PC-9 (cell line): ENCODE results near the gene PSMD2. TPM values are rescaled to one million over a fixed set of nuclear protein-coding genes. Genes with fewer than 3 reads are reported as not detected.

ENCODE experiments used
- BruUV-seq: library from RNA; stranded (reverse); fragments of 400-500 nt; replicated peaks from 2 replicates; lab custom pipeline; 2021; lab: Mats Ljungman, UMichigan
- CTCF ChIA-PET: fragments of 300-600 bp; sonication (Branson Sonifier 250); formaldehyde crosslinking; loops from one replicate; lab custom pipeline; 2022; ENCODE audit warnings: antibody characterized with exemption; lab: Charles Lee
- POLR2A ChIA-PET: fragments of 300-600 bp; sonication (Branson Sonifier 250); formaldehyde crosslinking; loops from one replicate; lab custom pipeline; 2022; ENCODE audit warnings: antibody characterized with exemption; ENCODE audit not compliant: unreplicated experiment; lab: Charles Lee
- DNase-seq, 2 experiments: peaks; one replicate each; pipeline versions ENCODE4 v3.0.0 to v3.0.0-alpha.2; 2015 to 2022; ENCODE audit warnings: mixed read lengths in 1 of 2
- H2AFZ ChIP-seq: fragments of 200-600 bp; sonication (generic); 2 replicates; pipeline ENCODE4 v1.8.1; 2017; ENCODE audit warnings: antibody characterized with exemption
- H3F3A ChIP-seq: fragments of 200-600 bp; sonication (generic); 2 replicates; pipeline ENCODE4 v1.8.1; 2017; ENCODE audit warnings: antibody characterized with exemption, mild to moderate bottlenecking, low read depth; ENCODE audit not compliant: insufficient read depth
- H3K27ac ChIP-seq: fragments of 200-600 bp; sonication (generic); 2 replicates; pipeline ENCODE4 v1.6.1; 2016; ENCODE audit warnings: mixed run types
- H3K27me3 ChIP-seq: fragments of 200-600 bp; sonication (generic); 2 replicates; pipeline ENCODE4 v1.6.1; 2016; ENCODE audit warnings: low read depth, mixed run types; ENCODE audit not compliant: insufficient read depth
- H3K36me3 ChIP-seq: fragments of 200-600 bp; sonication (generic); 2 replicates; pipeline ENCODE4 v1.6.1; 2016; ENCODE audit warnings: low read depth, mixed run types
- H3K4me1 ChIP-seq: fragments of 200-600 bp; sonication (generic); replicated peaks from 2 replicates; pipeline ENCODE4 v1.6.1; 2016; ENCODE audit warnings: mixed run types; ENCODE audit not compliant: insufficient read depth
- H3K4me2 ChIP-seq: fragments of 200-600 bp; sonication (generic); 2 replicates; pipeline ENCODE4 v1.6.1; 2017; ENCODE audit warnings: mixed run types
- H3K4me3 ChIP-seq: fragments of 200-600 bp; sonication (generic); 2 replicates; pipeline ENCODE4 v1.6.1; 2016; ENCODE audit warnings: mixed run types
- H3K79me2 ChIP-seq: fragments of 200-600 bp; sonication (generic); 2 replicates; pipeline ENCODE4 v1.6.1; 2017; ENCODE audit warnings: low read depth, mixed run types
- H3K9me2 ChIP-seq: fragments of 200-600 bp; sonication (generic); 2 replicates; pipeline ENCODE4 v1.8.1; 2017; ENCODE audit warnings: mild to moderate bottlenecking; ENCODE audit not compliant: insufficient read depth
- H3K9me3 ChIP-seq: fragments of 200-600 bp; sonication (generic); 2 replicates; pipeline ENCODE4 v1.8.1; 2016; ENCODE audit warnings: low read depth; ENCODE audit not compliant: insufficient read depth
- H4K20me1 ChIP-seq: fragments of 200-600 bp; sonication (generic); 2 replicates; pipeline ENCODE4 v1.8.1; 2017; ENCODE audit not compliant: insufficient read depth
- EZH2 ChIP-seq: fragments of 200-600 bp; sonication (generic); IDR thresholded peaks from 2 replicates; pipeline ENCODE4 v1.8.0; 2017; ENCODE audit warnings: antibody characterized with exemption, low read depth
- intact Hi-C: fragments of 100-400 bp; cut with micrococcal nuclease; formaldehyde crosslinking; loops from one replicate; pipeline ENCODE4 v1.10.0; 2022; ENCODE audit not compliant: unreplicated experiment
- total RNA-seq: library from RNA; stranded (reverse); gene quantifications from 2 replicates; pipeline ENCODE4 v1.2.3, GENCODE V29; 2021
- TF ChIP-seq, protein P1 (sequence below): fragments of 200-600 bp; sonication (generic); conservative IDR thresholded peaks from 2 replicates; pipeline ENCODE4 v1.6.1; 2017; ENCODE audit warnings: mixed run types, antibody characterized with exemption, mild to moderate bottlenecking, moderate library complexity

PSMD2 gene
- total RNA-seq, 1 experiment from 2014 or later = 788 TPM

DNA sequence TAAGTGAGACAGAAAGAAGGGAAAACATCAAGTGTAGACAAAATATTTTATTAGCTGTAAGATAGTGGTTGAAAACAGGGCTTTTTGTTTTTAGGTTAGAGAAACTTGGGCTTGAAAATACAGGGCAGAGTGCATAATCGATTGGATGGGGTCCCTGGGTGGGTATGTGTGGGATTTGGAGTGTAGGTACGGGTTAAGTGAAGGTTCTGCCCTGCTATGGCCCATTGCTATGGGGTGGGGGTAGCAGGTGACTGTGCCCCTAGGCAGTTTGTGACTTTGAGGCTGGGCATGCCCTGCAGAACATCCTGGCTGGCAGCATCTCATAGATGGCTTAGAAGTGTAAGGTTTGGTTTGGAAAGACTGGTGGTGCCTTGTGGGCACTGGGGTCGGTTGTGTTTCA is 34.7 kb downstream of the PSMD2 start:
- Histone ChIP-seq H3F3A (peaks cover 88% of the 10 kb centered on the region), H3K27ac (peak overlapping the region; percentile 73), H4K20me1 (peaks cover 73% of the 10 kb centered on the region), H3K79me2 (peaks cover 25% of the 10 kb centered on the region), H3K9me2 (no peaks in the 10 kb centered on the region), H2AFZ (no peak overlapping the region), H3K36me3 (peaks cover 47% of the 10 kb centered on the region), H3K9me3 (no peaks in the 10 kb centered on the region), H3K4me2 (peak overlapping the region; percentile 4; the same call in 1 of the 2 replicates), H3K4me1 (peaks cover 57% of the 10 kb centered on the region), H3K4me3 (no peak overlapping the region), H3K27me3 (no peaks in the 10 kb centered on the region)
- no peak for DNase-seq
- ChIA-PET CTCF (no interaction called here), POLR2A (no interaction called here)
- TF ChIP-seq EZH2 = no peak
- TF ChIP-seq, protein P1, sequence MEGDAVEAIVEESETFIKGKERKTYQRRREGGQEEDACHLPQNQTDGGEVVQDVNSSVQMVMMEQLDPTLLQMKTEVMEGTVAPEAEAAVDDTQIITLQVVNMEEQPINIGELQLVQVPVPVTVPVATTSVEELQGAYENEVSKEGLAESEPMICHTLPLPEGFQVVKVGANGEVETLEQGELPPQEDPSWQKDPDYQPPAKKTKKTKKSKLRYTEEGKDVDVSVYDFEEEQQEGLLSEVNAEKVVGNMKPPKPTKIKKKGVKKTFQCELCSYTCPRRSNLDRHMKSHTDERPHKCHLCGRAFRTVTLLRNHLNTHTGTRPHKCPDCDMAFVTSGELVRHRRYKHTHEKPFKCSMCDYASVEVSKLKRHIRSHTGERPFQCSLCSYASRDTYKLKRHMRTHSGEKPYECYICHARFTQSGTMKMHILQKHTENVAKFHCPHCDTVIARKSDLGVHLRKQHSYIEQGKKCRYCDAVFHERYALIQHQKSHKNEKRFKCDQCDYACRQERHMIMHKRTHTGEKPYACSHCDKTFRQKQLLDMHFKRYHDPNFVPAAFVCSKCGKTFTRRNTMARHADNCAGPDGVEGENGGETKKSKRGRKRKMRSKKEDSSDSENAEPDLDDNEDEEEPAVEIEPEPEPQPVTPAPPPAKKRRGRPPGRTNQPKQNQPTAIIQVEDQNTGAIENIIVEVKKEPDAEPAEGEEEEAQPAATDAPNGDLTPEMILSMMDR = no peak
- no TSS peak for BruUV-seq
- intact Hi-C loops = loop anchor here (1.0 to 2.0 kb wide), 3 partner anchors 14 to 35 kb away; partner anchors contain the start of genes EIF4G1 and PSMD2

DNA sequence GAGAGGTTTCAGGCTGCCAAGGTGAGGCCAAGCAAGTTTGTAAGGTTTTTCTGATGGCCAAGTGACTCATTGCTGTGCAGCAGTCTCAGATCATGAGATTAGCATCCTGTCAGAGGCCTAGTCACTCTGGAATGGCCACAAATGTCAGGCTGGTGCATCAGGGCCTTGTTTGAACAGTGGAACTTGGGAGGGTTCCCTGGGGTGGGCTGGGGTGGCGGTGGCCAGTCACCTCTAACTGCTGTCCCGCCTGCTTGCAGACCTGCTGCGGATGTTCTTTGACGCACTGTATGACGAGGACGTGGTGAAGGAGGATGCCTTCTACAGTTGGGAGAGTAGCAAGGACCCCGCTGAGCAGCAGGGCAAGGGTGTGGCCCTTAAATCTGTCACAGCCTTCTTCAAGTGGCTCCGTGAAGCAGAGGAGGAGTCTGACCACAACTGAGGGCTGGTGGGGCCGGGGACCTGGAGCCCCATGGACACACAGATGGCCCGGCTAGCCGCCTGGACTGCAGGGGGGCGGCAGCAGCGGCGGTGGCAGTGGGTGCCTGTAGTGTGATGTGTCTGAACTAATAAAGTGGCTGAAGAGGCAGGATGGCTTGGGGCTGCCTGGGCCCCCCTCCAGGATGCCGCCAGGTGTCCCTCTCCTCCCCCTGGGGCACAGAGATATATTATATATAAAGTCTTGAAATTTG is 35.6 kb downstream of the PSMD2 start:
- TF ChIP-seq, protein P1 = no peak
- TF ChIP-seq EZH2 = no peak
- no peaks in the 10 kb centered on the region for H3K9me3 ChIP-seq
- peak overlapping the region; percentile 7; the same call in 1 of the 2 replicates for H3K4me2 ChIP-seq
- peak overlapping the region; percentile 73 for H3K27ac ChIP-seq
- intact Hi-C loops = loop anchor here (1.0 to 2.0 kb wide), 3 partner anchors 15 to 36 kb away; partner anchors contain the start of genes EIF4G1 and PSMD2
- BruUV-seq = no TSS peak
- H4K20me1 ChIP-seq = peaks cover 64% of the 10 kb centered on the region
- DNase-seq = peak; percentile 88 to 95
- peaks cover 57% of the 10 kb centered on the region for H3K4me1 ChIP-seq
- H3K36me3 ChIP-seq = peaks cover 38% of the 10 kb centered on the region
- no peaks in the 10 kb centered on the region for H3K9me2 ChIP-seq
- POLR2A ChIA-PET = no interaction called here
- no peaks in the 10 kb centered on the region for H3K27me3 ChIP-seq
- peaks cover 25% of the 10 kb centered on the region for H3K79me2 ChIP-seq
- H2AFZ ChIP-seq = no peak overlapping the region
- H3K4me3 ChIP-seq = no peak overlapping the region
- CTCF ChIA-PET = no interaction called here
- peaks cover 79% of the 10 kb centered on the region for H3F3A ChIP-seq

DNA sequence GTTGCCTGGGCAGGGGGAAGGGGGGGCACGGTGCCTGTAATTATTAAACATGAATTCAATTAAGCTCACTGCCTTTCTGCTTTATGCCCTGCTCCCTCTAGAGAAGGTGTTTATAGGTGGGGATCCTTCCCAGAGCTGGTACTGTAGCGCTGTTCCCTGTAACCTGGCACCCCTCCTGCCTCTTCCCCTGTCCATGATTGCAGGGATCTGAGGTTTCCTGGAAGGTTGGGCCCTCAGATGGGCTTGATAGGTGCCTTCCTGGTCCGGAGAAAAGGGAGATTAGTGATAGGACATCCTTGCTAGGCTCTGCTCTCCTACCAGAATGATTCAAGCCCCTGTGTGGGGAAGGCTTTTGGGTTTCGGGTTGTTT is 36.2 kb downstream of the PSMD2 start:
- no peaks in the 10 kb centered on the region for H3K9me3 ChIP-seq
- intact Hi-C loops = loop anchor here (2.0 kb wide), 1 partner anchor 36 kb away; the partner anchor contains the start of gene PSMD2
- H3K4me3 ChIP-seq = peak overlapping the region; percentile 68; the same call in 1 of the 2 replicates
- CTCF ChIA-PET = no interaction called here
- no peak overlapping the region for H2AFZ ChIP-seq
- DNase-seq = no peak
- peak overlapping the region; percentile 73 for H3K27ac ChIP-seq
- peaks cover 25% of the 10 kb centered on the region for H3K79me2 ChIP-seq
- peaks cover 73% of the 10 kb centered on the region for H3F3A ChIP-seq
- peaks cover 32% of the 10 kb centered on the region for H3K36me3 ChIP-seq
- TF ChIP-seq, protein P1 = no peak
- no peak for TF ChIP-seq EZH2
- H3K27me3 ChIP-seq = no peaks in the 10 kb centered on the region
- no peaks in the 10 kb centered on the region for H3K9me2 ChIP-seq
- peaks cover 57% of the 10 kb centered on the region for H3K4me1 ChIP-seq
- TSS peak; percentile 68 for BruUV-seq
- POLR2A ChIA-PET = no interaction called here
- H3K4me2 ChIP-seq = peak overlapping the region; percentile 82
- peaks cover 57% of the 10 kb centered on the region for H4K20me1 ChIP-seq
